Measurements from ENCODE around the gene HAGH. TPM values are rescaled to one million over a fixed set of nuclear protein-coding genes. Genes with fewer than 3 reads are reported as not detected.

Gene HAGH
- total RNA-seq, 6 experiments from 2014 or later = 34.2 to 55.3 (median 38.7) TPM

DNA sequence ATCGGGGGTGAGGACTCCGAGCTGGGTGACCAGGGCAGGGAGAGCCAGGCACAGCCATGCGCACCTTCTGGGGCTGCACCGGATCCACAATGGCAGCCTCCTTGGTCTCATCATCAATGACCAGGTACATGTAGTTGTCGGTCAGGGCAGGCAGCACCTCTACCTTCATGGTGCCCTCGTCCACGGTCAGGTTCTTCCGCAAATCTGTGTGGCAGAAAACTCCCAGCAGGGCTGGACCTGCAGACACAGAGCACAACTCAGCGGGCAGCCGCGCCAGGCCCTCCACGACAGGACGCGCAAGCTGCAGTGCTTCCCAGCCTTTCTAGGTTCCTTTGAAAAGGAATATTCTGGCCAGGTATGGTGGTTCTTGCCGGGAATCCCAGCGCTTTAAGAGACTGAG, 3.8 kb downstream of the HAGH start:
- no peak overlapping the region for H3K27ac Mint-ChIP-seq
- H3K4me1 Mint-ChIP-seq (ENCODE audit: low read depth) = peaks cover 18% of the 10 kb centered on the region
- H3K4me3 Mint-ChIP-seq = no peak overlapping the region
- no peak for DNase-seq
- TF ChIP-seq, protein P1, sequence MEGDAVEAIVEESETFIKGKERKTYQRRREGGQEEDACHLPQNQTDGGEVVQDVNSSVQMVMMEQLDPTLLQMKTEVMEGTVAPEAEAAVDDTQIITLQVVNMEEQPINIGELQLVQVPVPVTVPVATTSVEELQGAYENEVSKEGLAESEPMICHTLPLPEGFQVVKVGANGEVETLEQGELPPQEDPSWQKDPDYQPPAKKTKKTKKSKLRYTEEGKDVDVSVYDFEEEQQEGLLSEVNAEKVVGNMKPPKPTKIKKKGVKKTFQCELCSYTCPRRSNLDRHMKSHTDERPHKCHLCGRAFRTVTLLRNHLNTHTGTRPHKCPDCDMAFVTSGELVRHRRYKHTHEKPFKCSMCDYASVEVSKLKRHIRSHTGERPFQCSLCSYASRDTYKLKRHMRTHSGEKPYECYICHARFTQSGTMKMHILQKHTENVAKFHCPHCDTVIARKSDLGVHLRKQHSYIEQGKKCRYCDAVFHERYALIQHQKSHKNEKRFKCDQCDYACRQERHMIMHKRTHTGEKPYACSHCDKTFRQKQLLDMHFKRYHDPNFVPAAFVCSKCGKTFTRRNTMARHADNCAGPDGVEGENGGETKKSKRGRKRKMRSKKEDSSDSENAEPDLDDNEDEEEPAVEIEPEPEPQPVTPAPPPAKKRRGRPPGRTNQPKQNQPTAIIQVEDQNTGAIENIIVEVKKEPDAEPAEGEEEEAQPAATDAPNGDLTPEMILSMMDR (IDR thresholded peaks at IDR 0.05) = no peak
- no peaks in the 10 kb centered on the region for H3K9me3 Mint-ChIP-seq
- H3K27me3 Mint-ChIP-seq (ENCODE audit: insufficient read depth) = peaks cover 3% of the 10 kb centered on the region; the same call in 1 of the 2 replicates
- peaks cover 6% of the 10 kb centered on the region for H3K36me3 Mint-ChIP-seq (ENCODE audit: low read depth)

GRCh38 chr16:1821861-1822611, 4.6 kb downstream of the HAGH start:
- Mint-ChIP-seq H3K4me1 (ENCODE audit: low read depth) (peaks cover 13% of the 10 kb centered on the region), H3K36me3 (ENCODE audit: low read depth) (no peaks in the 10 kb centered on the region), H3K9me3 (no peaks in the 10 kb centered on the region), H3K27ac (no peak overlapping the region), H3K27me3 (ENCODE audit: insufficient read depth) (peaks cover 3% of the 10 kb centered on the region; the same call in 1 of the 2 replicates), H3K4me3 (no peak overlapping the region)
- TF ChIP-seq, protein P1 (IDR thresholded peaks at IDR 0.05) = no peak
- DNase-seq = no peak

DNA sequence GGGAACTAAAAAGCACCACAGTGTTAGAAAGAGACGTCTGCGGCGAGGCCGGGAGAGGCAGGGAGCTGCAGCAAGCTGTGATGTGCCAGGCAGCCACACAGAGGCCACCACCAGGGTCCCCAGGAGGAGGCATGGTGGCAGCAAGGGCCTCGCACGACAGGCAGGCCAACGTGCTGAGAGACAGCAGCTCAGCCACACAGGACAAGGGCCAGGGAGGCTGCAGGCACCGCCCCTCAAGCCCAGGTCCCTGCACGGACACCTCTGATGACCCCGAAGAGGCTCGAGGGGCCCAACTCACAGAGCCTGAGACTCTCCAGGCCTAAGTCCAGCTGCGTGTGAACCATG, 5.7 kb downstream of the HAGH start:
- TF ChIP-seq, protein P1 (IDR thresholded peaks at IDR 0.05) = no peak

GRCh38 chr16:1820096-1820945, 6.3 kb downstream of the HAGH start:
- Mint-ChIP-seq H3K27me3 (ENCODE audit: insufficient read depth) (peaks cover 3% of the 10 kb centered on the region; the same call in 1 of the 2 replicates), H3K36me3 (ENCODE audit: low read depth) (no peaks in the 10 kb centered on the region), H3K9me3 (no peaks in the 10 kb centered on the region), H3K4me1 (ENCODE audit: low read depth) (peaks cover 13% of the 10 kb centered on the region), H3K4me3 (no peak overlapping the region), H3K27ac (no peak overlapping the region)
- TF ChIP-seq, protein P1 (IDR thresholded peaks at IDR 0.05) = no peak
- no peak for DNase-seq

More for the DNA sequence above, 5.7 kb downstream of the HAGH start:
- H3K4me1 Mint-ChIP-seq (ENCODE audit: low read depth) = peaks cover 13% of the 10 kb centered on the region
- no peaks in the 10 kb centered on the region for H3K36me3 Mint-ChIP-seq (ENCODE audit: low read depth)
- no peaks in the 10 kb centered on the region for H3K9me3 Mint-ChIP-seq
- no peak overlapping the region for H3K27ac Mint-ChIP-seq
- DNase-seq = no peak
- H3K4me3 Mint-ChIP-seq = no peak overlapping the region
- H3K27me3 Mint-ChIP-seq (ENCODE audit: insufficient read depth) = peaks cover 3% of the 10 kb centered on the region; the same call in 1 of the 2 replicates

DNA sequence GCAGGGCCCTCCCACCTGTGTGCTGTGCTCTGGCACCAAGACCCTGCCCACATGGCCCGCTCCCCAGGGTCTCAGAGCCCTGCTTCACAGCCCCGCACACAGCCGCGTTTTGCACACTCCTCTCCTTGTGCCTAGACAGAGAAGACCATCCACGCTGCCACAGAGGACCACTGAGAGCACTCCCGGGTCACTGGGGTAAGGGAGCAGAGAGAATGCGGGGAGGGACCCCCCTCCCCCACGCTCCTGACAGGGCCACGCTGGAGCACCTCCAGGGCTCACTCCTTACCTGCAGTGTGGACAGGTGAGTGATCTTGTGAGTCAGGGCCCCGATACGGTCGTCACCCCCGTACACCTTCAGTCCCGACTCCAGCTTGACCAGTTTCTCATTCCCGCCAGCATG, 7.0 kb downstream of the HAGH start:
- H3K4me1 Mint-ChIP-seq (ENCODE audit: low read depth) = peaks cover 11% of the 10 kb centered on the region
- no peak for DNase-seq
- no peak overlapping the region for H3K27ac Mint-ChIP-seq
- no peaks in the 10 kb centered on the region for H3K36me3 Mint-ChIP-seq (ENCODE audit: low read depth)
- no peaks in the 10 kb centered on the region for H3K9me3 Mint-ChIP-seq
- no peaks in the 10 kb centered on the region for H3K27me3 Mint-ChIP-seq (ENCODE audit: insufficient read depth)
- TF ChIP-seq, protein P1 (IDR thresholded peaks at IDR 0.05) = no peak
- no peak overlapping the region for H3K4me3 Mint-ChIP-seq

Data from HFFc6 (cell line).